ENCODE data around the gene LAGE3.

LAGE3 gene

GRCh38 chrX:154486396-154487207 is 7.5 kb upstream of the LAGE3 start, which contains the start of gene UBL4A:
TSS of gene UBL4A (minus strand) at chrX:154486615. CDS start at chrX:154486584, 31 bp downstream.
- peak within 1 kb of the TSS; percentile 73 to 85 for H3K4me3 Mint-ChIP-seq
- H3K27me3 Mint-ChIP-seq: no peaks in the 10 kb centered on the region
- H3K9me3 Mint-ChIP-seq: no peaks in the 10 kb centered on the region
- DNase-seq: peak; percentile 50 to 54
- ATAC-seq: peak; percentile 39
- H3K27ac Mint-ChIP-seq: peak within 1 kb of the TSS in 1 of 2 donors; percentile 82
- peaks cover 65% of the 10 kb centered on the region for H3K4me1 Mint-ChIP-seq

GRCh38 chrX:154486052-154486395 is 6.9 kb upstream of the LAGE3 start:
- H3K27me3 Mint-ChIP-seq: no peaks in the 10 kb centered on the region
- H3K4me1 Mint-ChIP-seq: peaks cover 60% of the 10 kb centered on the region
- H3K9me3 Mint-ChIP-seq: no peaks in the 10 kb centered on the region
- ATAC-seq (peak; percentile 4), DNase-seq (peak; percentile 19 to 37)
- peak overlapping the region; percentile 71 to 77 for H3K4me3 Mint-ChIP-seq
- H3K27ac Mint-ChIP-seq: no peak overlapping the region

GRCh38 chrX:154485150-154486051 is 6.3 kb upstream of the LAGE3 start:
- ATAC-seq (no peak), DNase-seq (no peak)
- no peaks in the 10 kb centered on the region for H3K27me3 Mint-ChIP-seq
- no peak overlapping the region for H3K27ac Mint-ChIP-seq
- peaks cover 59% of the 10 kb centered on the region for H3K4me1 Mint-ChIP-seq
- peak overlapping the region; percentile 71 to 77 for H3K4me3 Mint-ChIP-seq
- no peaks in the 10 kb centered on the region for H3K9me3 Mint-ChIP-seq

- peaks cover 59% of the 10 kb centered on the region for H3K4me1 Mint-ChIP-seq
- DNase-seq (no peak), ATAC-seq (no peak)
- H3K4me3 Mint-ChIP-seq: peak overlapping the region; percentile 71 to 77
- no peaks in the 10 kb centered on the region for H3K9me3 Mint-ChIP-seq
- H3K27ac Mint-ChIP-seq: no peak overlapping the region
- no peaks in the 10 kb centered on the region for H3K27me3 Mint-ChIP-seq
These were observed 5.4 kb upstream of the LAGE3 start for GRCh38 chrX:154484255-154485149.

- DNase-seq: no peak
- Mint-ChIP-seq H3K27me3 (no peaks in the 10 kb centered on the region), H3K9me3 (no peaks in the 10 kb centered on the region), H3K4me1 (peaks cover 52% of the 10 kb centered on the region), H3K4me3 (peak overlapping the region in 1 of 2 donors; percentile 29), H3K27ac (peak overlapping the region in 1 of 2 donors; percentile 96)
- no peak for ATAC-seq
These were observed 4.2 kb upstream of the LAGE3 start for GRCh38 chrX:154483325-154483724.

GRCh38 chrX:154482786-154483185 is 3.7 kb upstream of the LAGE3 start:
- ATAC-seq (no peak), DNase-seq (no peak)
- Mint-ChIP-seq H3K4me1 (peaks cover 50% of the 10 kb centered on the region), H3K9me3 (no peaks in the 10 kb centered on the region), H3K27me3 (no peaks in the 10 kb centered on the region), H3K27ac (no peak overlapping the region), H3K4me3 (no peak overlapping the region)

GRCh38 chrX:154481911-154482601 is 3.0 kb upstream of the LAGE3 start:
- Mint-ChIP-seq H3K27me3 (no peaks in the 10 kb centered on the region), H3K4me1 (peaks cover 48% of the 10 kb centered on the region), H3K4me3 (no peak overlapping the region), H3K27ac (no peak overlapping the region), H3K9me3 (no peaks in the 10 kb centered on the region)
- ATAC-seq (no peak), DNase-seq (no peak)

- H3K9me3 Mint-ChIP-seq: no peaks in the 10 kb centered on the region
- H3K27ac Mint-ChIP-seq: no peak overlapping the region
- no peak for ATAC-seq
- H3K4me3 Mint-ChIP-seq: no peak overlapping the region
- H3K4me1 Mint-ChIP-seq: peaks cover 52% of the 10 kb centered on the region
- no peak for DNase-seq
- H3K27me3 Mint-ChIP-seq: no peaks in the 10 kb centered on the region
These were observed 2.1 kb upstream of the LAGE3 start for GRCh38 chrX:154481195-154481594.

- Mint-ChIP-seq H3K4me3 (peak overlapping the region; percentile 87 to 90), H3K27me3 (no peaks in the 10 kb centered on the region), H3K27ac (peak overlapping the region in 1 of 2 donors; percentile 81), H3K4me1 (peaks cover 42% of the 10 kb centered on the region), H3K9me3 (no peaks in the 10 kb centered on the region)
- no peak for DNase-seq
- ATAC-seq: no peak
These were observed 1.1 kb downstream of the LAGE3 start for GRCh38 chrX:154477891-154478477.

GRCh38 chrX:154476821-154477220 is 2.3 kb downstream of the LAGE3 start:
- ATAC-seq (no peak), DNase-seq (no peak)
- Mint-ChIP-seq H3K4me3 (no peak overlapping the region), H3K27ac (no peak overlapping the region), H3K4me1 (peaks cover 38% of the 10 kb centered on the region), H3K9me3 (no peaks in the 10 kb centered on the region), H3K27me3 (no peaks in the 10 kb centered on the region)

GRCh38 chrX:154473683-154474082 is 5.4 kb downstream of the LAGE3 start:
- Mint-ChIP-seq H3K4me3 (no peak overlapping the region), H3K27me3 (no peaks in the 10 kb centered on the region), H3K27ac (no peak overlapping the region), H3K4me1 (peaks cover 31% of the 10 kb centered on the region), H3K9me3 (no peaks in the 10 kb centered on the region)
- no peak for ATAC-seq
- DNase-seq: no peak

- Mint-ChIP-seq H3K4me1 (peaks cover 29% of the 10 kb centered on the region), H3K27ac (no peak overlapping the region), H3K4me3 (no peak overlapping the region), H3K27me3 (no peaks in the 10 kb centered on the region), H3K9me3 (no peaks in the 10 kb centered on the region)
- peak; percentile 59 for ATAC-seq
- no peak for DNase-seq
These were observed 6.1 kb downstream of the LAGE3 start for GRCh38 chrX:154472685-154473632.

- Mint-ChIP-seq H3K9me3 (no peaks in the 10 kb centered on the region), H3K4me1 (peaks cover 23% of the 10 kb centered on the region), H3K27ac (peak overlapping the region in 1 of 2 donors; percentile 91), H3K4me3 (no peak overlapping the region), H3K27me3 (no peaks in the 10 kb centered on the region)
- no peak for ATAC-seq
- no peak for DNase-seq
These were observed 7.0 kb downstream of the LAGE3 start for GRCh38 chrX:154471839-154472684.

All from stimulated activated naive CD8-positive, alpha-beta T cell treated with anti-CD3 and anti-CD28 coated beads, Interleukin-15, amount 100 ng/mL, for 72 hours (primary cell).